CD4-positive, alpha-beta T cell treated with Interleukin-12 subunit alpha and Interleukin-12 subunit beta, for 1 hour (primary cell): ENCODE data around the gene RGL4.
A peak's percentile ranks its signal among the peaks of the same experiment; 100 is the strongest.

ENCODE experiments used
- DNase-seq: peaks from one replicate; pipeline ENCODE4 v3.0.0-alpha.2; 2020

RGL4 gene

DNA sequence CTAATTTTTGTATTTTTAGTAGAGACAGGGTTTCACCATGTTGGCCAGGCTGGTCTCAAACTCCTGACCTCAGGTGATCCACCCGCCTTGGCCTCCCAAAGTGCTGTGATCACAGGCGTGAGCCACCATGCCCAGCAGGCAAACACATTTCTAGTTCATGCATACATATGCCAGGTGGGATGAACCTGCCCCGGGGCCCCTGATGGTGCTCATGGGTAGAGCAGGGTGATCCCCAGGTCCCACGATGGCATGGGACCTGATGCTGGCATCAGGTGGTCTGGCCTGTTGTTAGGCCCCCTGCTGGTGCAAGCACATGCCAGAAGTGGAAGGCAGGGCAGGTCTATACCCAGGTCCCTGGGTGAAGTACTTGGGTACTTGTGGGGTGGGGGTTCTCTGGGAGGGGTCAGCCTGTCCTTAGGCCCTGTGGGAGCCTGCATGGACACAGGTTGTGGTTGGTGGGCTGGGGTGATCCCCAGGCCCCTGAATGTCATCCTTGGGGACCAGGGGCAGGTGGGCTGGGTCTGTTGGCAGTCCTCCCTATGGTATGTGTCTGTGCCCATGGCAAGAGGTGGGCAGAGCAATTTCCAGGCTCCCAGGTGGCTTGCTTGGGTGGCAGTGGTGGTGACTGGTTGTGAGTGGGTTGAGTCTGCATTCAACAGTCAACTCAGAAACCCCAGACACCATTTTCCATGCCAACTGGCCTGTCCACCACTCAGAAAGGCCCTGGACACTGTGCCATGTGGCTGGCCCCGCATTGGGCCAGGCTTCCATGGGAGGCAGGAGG is 9.6 kb upstream of the RGL4 start:
- DNase-seq: no peak

DNA sequence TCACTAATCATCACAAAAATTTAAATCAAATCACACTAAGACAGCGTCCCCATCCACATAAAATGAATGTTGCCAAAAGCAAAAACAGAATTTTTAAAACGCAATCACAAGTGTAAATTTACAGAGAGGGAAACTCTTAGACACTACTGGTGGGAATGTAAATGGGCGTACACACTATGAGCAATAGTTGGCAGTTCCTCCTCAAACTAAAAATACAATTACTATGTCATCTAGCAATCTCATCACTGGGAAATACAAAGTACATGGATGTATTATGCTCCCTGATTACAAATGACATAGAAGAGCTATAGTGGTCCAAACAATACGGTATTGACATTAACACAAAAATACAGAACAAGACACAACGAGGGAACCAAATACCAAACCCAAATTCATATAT is 8.7 kb upstream of the RGL4 start:
- DNase-seq: no peak

DNA sequence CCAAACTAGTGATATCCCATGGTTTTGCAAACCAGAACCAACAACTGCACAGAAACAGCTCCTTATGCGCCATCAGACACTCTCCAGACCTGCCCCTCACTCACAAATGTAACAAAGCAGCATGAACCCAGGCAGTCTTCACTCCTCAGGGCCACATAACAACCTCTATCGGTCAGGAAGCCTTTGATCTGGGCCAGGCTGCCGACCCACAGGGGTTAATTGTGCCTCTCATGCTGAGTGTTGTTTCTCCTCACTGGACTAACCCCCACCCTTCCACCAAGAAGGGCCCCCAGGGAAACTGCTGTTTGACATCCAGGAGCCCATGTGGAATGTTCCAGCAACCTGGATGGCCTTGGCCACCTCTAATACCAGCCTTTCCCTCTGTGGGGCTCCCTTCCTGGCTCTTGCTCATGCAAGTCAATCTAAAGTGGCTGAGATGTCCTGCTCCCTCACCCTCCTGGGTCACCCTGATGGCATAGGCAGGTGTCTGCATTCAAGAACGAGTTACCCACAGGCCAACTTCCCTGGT is 7.9 kb upstream of the RGL4 start:
- no peak for DNase-seq

DNA sequence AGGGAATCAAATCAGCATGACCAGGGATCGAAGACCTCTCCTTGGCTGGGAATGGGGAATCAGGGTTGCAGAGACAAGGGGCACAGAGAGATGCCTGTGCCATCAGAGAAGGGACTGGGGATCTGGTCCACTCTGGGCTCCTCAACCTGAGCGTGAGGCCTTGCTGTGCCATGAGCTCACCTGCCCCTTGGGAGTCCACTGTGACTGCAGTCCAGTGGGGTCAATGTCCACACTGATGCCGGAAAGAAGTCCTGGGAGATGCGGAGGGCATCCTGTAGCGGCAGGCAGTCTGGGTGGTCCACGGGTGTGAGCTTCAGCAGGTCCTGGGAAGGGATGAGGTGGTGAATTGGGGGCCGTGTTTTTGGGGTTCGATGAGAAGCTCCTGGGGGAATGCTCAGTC is 7.3 kb upstream of the RGL4 start:
- DNase-seq: no peak

DNA sequence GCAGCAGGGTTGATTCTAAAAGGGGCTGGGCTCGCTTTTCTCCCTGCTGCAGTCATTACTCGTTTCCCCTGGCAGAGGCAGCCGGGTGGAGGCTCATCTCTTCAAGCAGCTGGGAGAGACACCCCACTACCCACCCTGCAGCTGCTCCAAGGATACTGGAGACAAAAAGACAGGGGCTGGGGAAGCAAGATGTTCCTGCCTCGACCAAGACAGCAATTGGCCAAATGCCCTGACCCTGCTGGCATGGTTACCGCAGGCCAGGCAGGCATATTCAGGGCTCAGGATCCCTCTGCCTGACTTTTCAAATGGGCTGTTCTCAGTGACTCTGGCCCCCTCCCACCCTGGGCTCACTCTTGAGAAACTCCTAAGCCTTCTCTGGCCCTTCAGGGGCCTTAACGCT is 6.8 kb upstream of the RGL4 start:
- DNase-seq: no peak

DNA sequence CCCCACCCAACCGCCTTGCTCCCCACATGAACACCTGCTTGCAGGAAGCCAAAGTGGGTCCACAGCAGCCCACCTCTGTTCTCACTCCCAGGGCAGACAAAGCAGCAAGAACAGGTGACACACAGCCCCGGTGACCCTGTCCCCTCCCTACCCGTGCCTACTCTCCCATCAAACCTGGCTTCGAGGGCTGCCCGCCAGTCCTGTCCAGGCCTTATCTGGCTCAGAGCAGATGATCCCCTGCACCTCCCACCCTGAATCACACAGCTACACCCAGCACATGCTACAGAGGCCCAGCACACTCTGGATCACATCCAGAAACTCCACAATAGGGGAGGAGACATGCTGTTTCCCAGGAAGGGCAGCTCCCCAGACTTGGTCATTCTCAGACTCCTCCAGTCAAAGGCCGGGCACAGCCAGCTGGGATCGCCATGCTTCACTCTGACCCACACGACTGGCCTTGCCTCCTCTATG is 6.2 kb upstream of the RGL4 start:
- DNase-seq: no peak

DNA sequence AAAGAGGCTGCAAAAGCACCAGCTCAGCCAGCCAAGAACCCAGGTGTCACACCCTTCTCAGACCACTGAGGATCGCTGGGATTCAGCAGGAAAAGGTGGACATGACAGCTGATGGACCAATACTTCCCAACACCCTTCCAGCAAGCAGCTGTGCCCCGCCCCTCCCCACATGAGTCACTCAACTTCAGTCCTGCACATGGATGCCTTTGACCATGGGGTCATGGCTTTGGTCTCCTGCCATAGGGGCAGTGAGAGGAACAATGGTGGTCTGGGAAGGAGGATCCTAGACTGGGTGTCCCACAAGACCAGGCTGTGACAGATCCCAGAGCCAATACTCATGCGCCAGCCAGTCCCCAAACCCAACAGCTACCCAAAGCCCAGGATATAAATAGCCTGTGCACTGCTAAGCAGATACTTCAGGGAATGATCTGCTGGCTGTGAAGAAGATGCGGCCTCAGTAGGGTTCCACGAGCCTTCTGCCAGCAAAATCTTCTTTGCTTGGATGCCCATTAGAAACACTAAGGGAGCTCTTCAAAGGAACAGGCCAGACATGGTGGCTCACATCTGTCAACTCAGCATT is 5.5 kb upstream of the RGL4 start:
- DNase-seq: no peak

DNA sequence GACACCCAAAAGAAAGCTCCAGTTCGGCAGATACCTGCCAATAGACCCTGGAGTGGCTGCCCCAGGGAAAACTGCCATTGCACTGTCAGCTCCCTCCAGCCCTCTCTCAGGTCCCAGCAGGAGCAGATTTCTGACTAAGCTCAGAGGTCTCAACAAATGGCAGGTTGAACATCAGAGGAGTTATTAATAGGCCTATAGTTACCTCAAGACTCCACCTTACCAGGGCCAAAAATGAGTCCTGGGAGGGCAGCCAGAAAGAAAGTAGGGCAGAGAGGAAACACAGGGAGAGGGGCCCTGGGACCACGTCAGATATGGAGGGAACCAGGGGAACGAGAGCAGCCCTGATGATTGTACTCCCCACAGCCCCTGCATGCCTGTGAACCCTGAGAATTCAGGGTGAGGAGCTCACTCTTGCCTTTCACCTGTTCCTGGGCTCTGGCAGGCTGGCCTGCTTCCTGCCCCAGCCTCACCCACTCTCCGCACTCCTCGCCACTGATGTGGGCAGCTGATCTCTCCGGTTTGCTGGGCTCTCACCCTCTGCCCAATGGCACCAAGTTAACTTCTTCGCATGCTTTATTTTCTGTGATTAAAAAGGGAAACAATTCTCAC is 4.3 kb upstream of the RGL4 start:
- no peak for DNase-seq

DNA sequence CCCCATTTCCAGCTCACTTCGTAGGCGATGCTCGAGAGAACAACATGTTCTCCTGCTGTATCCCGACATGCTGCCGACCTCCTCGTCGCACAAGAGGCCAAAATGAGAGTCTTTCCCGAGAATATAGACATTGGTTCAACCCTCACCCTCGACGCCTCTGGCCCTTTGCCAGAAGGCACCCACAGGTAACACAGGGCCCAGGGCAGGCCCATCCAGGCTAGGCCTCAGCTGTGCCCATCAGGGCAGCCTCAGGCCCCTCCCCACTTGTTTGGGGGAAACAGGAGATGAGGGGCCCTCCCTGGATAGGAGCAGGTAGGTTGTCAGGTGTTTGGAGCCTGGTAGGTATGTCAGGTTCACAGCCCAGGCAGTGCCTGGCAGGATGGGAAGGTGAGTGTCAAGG is 2.7 kb upstream of the RGL4 start:
- no peak for DNase-seq

DNA sequence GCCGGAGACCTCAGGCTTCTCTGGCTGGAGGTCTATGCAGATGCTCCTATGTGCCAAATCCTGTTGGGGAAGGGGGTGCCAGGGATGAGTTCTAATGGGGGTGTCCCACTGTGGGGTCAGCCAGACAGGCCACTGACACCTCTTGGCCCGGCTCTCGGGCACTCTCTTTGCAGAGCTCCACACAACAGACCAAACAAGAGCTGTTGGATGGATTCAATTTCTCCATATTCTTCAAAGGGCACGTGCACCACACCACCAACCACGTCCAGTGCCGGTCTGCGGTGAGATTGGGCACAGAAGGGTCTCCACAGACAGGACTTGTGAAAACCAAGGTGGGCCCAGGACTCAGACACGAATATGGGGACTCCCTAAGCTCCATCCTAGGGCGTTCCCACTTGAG is 2.2 kb upstream of the RGL4 start:
- no peak for DNase-seq

DNA sequence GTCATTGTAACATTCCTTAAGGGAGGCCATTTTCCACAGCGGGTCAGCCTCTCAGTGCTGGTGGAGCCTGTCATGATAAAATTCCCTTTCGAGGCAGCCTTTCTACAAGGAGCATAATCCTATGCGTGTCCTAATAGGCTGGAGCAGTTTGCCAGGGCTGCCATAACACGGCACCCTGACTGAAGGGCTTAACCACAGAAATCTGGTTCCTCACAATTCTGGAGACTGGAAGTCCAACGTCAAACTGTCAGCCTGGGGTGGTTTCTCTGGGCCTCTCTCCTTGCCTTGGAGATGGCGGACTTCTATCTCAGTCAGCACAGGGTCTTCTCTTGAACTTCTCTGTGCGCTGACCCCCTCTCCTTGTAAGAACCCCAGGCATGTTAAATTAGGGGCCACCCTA is 1.4 kb upstream of the RGL4 start:
- DNase-seq: no peak

DNA sequence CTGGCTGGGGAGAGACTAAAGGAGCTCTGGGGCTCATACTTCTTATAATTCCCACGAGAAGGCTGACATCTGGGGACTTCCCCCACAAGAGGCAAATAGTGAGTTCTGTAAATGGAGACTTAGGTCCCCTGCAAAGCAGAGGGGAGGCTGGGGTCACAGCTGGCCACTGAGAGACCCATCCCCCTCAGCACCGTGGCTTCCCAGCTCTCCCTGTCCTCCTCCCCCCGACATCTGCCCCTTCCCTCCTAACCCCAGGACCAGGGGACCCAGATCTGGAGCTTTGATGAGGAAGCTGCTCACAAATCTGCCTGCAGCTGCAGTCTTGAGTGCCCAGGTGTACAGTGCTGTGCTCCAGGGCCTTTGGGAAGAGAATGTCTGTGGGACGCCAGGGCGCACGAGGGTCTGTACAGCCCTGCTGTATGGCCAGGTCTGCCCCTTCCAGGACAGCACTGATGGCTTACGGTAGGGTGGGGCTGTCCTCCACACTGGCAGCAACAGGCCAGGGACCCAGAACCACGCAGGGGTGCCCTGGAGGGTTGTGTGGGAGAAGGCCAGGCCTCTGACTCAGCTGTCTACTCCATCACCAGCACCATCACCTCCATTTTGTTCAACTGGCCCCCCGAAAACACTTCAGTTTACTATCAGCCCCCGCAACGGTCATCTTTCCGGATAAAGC is 1.1 kb downstream of the RGL4 start:
- DNase-seq: no peak

DNA sequence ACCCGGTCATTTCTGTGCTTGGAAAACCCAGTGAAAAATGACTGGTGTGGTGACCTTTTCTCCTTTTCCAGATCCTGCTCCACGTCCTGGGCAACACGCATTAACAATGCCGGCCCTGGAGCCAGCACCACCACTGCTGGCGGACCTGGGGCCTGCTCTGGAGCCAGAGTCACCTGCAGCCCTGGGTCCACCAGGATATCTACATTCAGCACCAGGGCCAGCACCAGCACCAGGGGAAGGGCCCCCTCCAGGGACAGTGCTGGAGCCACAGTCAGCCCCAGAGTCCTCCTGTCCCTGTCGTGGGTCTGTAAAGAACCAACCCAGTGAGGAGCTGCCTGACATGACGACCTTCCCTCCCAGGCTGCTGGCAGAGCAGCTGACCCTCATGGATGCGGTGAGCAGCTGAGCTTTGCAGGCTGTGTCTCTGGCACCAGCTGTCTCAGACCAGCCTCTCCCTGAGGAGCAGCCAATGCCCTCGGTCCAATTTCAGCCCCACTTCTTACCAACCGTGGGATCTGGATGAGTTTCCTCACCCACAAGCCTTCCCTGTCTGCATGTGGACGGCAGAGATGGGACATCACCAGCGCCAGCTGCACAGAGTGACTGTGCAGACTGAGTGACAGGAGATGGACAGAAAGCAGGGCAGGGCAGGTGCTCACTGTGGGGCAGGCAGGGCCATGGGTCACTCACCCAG is 1.9 kb downstream of the RGL4 start:
- no peak for DNase-seq

DNA sequence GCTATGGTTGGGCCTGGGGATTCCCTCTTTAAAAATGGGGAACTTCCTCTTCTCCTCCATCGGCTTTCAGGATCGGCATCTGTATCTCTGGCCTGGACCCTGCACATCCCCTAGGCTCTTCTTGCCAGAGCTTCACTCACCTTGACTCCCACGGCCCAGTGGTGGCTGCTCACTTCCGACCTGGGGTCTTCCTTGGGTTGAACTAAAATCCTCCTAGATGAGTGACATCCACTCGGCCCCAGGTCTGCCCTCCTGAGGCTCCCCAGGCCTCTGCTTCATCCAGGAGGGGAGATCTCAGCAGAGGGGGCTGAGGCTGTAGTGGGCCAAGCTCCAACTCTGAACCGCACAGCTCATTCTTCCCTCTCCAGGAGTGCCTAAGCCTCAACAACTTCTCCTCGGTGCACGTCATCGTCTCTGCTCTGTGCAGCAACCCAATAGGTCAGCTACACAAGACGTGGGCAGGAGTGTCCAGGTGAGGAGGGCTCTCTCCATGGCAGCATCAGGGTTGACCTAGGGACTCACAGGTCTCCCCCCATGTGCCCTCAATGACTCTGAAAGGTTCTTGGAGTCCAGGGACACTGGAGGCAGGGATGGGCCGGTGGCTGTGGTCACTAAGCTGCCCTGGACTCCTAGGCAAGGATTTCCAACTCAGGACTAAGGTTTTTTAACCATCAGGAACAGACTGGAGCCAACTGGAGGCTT is 3.3 kb downstream of the RGL4 start:
- DNase-seq: no peak

DNA sequence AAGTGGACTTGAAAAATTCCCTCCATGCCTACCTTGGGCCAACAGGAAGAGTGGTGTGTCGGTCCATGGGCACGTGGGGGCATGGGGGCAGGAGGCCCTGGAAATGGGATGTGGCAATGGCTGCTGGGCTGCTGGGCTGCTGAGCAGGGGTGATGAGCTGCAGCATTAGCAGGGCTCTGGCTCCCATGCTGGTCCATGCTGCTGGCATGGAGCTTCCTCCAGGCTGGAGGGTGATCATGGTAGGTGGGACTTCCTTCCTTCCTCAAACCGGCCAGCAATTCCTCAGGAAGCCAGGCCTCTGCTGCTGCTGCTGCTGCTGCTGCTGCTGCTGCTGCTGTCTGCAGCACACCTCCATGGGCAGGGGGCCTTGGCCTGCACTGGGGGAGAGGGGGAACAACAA is 4.3 kb downstream of the RGL4 start:
- no peak for DNase-seq

DNA sequence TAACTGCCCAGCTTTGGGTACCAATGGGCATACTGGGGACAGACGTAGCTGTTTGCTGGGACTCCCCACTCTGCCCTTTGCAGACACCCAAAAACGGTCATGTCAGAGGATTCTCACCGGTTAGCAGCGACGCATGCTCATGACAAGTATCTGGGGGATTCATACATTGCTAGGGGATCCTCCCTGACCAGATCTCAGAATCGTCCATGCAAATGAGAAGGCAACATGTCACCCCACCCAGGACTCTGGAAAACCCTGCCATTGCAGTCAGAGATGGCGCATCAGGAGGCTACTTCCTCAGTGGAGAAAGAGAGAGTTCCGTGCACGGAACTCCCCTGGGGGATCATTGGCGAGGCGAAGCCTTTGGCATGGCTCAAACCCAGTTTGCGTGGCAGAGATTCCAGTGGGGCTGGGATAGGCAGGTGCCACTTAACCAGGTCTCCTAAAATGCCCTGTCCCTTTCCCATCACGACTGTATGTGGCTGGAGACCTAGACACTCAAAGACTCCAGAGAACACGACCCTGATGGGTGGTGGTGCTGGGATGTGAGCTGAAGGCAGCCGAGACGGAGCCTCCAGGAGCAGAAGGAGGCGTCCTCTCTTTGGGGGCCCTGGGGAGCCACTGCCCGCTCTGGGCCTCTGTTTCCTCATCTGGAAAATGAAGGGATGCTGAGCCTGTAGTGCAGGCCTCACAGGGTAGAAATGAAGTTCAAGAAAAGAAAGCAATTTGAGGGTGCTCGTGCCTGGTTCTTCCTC is 4.9 kb downstream of the RGL4 start:
- DNase-seq: no peak

DNA sequence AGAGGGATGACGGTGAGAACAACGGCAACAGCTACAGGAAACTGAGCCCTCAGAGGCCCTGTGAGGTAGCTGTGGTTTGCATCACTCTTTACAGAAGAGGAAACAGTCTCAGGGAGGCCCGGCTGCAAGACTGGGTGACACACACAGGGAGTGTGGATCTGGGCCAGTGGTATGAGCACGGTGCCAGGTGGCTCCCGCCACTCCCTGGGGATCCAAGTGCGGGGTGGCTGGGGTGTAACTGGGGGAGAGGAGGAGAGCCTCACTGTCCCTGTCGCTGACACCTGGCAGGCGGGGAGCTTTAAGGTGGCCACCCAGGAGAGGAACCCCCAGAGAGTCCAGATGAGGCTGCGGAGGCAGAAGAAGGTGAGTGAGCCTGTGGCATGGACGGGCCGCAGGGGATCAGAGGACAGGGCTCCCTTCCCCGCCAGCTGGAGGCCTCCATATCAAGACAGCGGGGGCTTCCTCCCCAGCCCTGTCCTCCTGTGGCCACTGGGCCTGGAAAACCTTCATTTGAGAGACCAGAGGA is 5.6 kb downstream of the RGL4 start:
- DNase-seq: peak; percentile 82

DNA sequence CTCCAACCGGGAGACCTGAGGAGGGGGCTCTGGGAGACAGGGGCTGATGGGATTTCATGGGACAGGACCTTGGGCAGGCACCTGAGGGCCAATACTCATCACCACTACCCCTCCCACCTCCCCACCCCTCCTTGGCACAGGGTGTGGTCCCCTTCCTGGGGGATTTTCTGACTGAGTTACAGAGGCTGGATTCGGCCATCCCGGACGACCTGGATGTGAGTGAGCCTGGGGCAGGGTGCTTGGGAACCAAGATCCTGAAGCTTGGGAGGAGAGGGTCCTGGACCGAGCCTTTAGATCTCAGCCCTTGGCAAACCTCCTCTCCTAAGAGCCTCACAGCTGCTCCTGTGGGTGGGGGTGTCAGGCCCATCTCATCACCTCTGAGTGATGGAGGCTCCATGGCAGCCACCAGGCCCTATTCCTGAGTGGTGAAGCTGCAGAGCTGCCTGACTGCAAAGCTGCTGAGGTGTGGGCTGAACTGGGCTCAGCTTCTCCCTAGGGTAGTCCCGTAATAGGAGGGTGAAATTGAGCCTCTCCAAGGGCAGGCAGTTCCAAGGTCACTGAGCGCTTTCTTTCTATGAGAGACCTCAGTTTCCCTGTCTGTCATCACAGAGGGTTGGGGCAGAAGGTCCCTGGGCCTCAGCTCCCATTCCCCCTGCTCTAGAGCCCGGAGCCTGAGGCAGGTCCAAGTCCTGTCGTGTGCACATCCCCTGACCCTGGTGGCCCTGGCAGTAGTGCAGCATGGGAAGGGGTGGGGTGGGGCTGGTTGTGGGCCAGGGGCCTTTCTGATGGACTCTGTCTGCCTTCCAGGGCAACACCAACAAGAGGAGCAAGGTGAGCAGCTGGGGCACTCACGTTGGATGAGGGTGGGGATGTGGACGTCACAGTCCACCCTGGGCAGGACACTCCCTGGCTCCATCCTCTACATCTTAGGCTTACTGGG is 6.5 kb downstream of the RGL4 start:
- no peak for DNase-seq

DNA sequence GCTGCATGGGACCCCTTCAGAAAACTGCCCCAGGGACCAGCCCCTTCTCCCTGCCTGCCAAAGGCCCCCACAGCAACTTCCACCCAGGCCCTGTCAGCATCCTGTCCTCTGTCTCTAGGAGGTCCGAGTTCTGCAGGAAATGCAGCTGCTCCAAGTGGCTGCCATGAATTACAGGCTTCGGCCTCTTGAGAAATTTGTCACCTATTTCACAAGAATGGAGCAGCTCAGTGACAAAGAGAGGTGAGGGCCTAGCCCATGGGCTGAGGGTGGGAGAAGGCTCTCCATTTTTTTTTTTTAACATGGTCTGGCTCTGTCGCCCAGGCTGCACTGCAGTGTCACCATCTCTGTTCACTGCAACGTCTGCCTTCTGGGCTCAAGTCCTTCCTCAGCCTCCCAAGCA is 7.3 kb downstream of the RGL4 start:
- DNase-seq: no peak

DNA sequence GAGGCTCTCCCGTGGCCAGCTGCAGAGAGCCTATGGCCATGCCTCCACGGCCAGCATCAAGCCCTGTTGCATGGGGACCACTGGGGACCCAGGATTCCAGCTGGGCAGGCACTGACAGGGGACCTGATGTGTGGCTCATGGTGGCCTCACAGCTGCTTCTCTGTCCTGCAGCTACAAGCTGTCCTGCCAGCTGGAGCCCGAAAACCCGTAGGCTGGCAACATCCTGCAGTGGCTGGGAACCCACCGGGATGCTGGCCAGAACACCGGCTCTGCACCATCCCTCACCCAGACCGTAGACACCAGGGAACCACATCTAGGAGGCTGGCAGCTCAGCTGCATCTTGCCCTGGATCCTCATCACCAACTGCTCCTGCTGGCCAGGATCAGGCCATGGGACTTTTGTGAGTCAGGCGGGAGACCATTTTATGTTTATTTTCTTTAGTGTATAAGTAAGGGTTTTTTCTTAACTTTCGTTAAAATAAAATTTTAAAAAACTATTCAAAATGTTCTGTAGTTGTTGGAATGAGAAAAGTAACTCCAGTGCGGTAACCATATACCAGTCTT is 7.9 kb downstream of the RGL4 start:
- no peak for DNase-seq
